Naive B cell (primary cell): ENCODE data around the gene METTL2B. TPM values are rescaled to one million over a fixed set of nuclear protein-coding genes. Genes with fewer than 3 reads are reported as not detected.
"Not testable (repeated sequence)": the region's sequence is repeated elsewhere in the genome, so short reads cannot be mapped to it uniquely, and the experiment has no call there.

Experiments used
- ATAC-seq, 2 donors: fragments of 150-1000 bp; cut with Tn5 transposase; 2 replicates each; pipeline ENCODE4 v1.10.0; 2021; ENCODE audit warnings: low read depth in 2 of 2, mild to moderate bottlenecking in 2 of 2, moderate library complexity in 2 of 2
- DNase-seq: peaks from one replicate; pipeline ENCODE4 v3.0.0; 2022
- H3K27ac Mint-ChIP-seq, 6 donors: one replicate each; pipeline ENCODE4 v1.8.0; 2020 to 2022; ENCODE audit warnings: mild to moderate bottlenecking in 6 of 6, mixed read lengths in 6 of 6, moderate library complexity in 5 of 6, inconsistent platforms in 2 of 6
- H3K27me3 Mint-ChIP-seq, 3 donors: one replicate each; pipeline ENCODE4 v1.8.0; 2021 to 2022; ENCODE audit warnings: mixed read lengths in 3 of 3, mild to moderate bottlenecking in 1 of 3
- H3K36me3 Mint-ChIP-seq, 2 donors: one replicate each; pipeline ENCODE4 v1.8.0; 2020 to 2022; ENCODE audit warnings: mixed read lengths in 2 of 2, inconsistent platforms in 1 of 2, mild to moderate bottlenecking in 1 of 2
- H3K4me1 Mint-ChIP-seq, 3 donors: one replicate each; pipeline ENCODE4 v1.8.0; 2020 to 2022; ENCODE audit warnings: mixed read lengths in 3 of 3, inconsistent platforms in 1 of 3, mild to moderate bottlenecking in 1 of 3, moderate library complexity in 1 of 3
- H3K4me3 Mint-ChIP-seq, 8 donors: one replicate each; pipeline ENCODE4 v1.8.0; 2020 to 2022; ENCODE audit warnings: mild to moderate bottlenecking in 8 of 8, mixed read lengths in 8 of 8, moderate library complexity in 8 of 8, inconsistent platforms in 2 of 8
- H3K9me3 Mint-ChIP-seq, 7 donors: one replicate each; pipeline ENCODE4 v1.8.0; 2020 to 2022; ENCODE audit warnings: mixed read lengths in 7 of 7, mild to moderate bottlenecking in 5 of 7, inconsistent platforms in 2 of 7, moderate library complexity in 1 of 7
- polyA plus RNA-seq, 6 donors: library from polyadenylated mRNA; unstranded; fragments of 300-500 nt; fragmentation: Illumina TruSeq; gene quantifications; one replicate each; pipeline ENCODE4 v1.2.3, GENCODE V29; 2021; ENCODE audit warnings: low read depth in 6 of 6

METTL2B gene
- polyA plus RNA-seq, 6 donors from 2014 or later: 7.8 to 25.4 (median 13.2) TPM

DNA sequence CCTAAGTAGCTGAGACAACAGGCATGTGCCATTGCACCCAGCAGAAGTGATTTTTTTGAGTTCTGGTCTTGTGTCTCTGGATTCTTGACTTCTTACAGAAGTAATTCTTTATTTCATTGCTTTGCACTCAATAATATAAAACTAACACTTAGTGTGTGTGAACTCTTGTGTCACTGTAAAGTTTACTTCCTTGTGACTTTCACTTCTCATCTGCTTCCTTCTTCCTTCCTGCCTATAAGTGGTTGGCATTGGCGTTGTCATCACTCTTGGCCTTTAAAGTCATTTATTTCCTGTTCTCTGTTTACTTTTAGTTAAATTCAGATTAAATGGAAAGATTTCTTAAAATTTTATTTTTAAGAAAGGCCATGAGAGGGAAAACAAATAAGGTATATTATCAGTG, 66.8 kb downstream of the METTL2B start:
- ATAC-seq: peak; percentile 50 to 64
- not testable (repeated sequence) for H3K9me3 Mint-ChIP-seq, DNase-seq, H3K36me3 Mint-ChIP-seq, H3K27me3 Mint-ChIP-seq
- Mint-ChIP-seq H3K4me3 (peak overlapping the region in 2 of 8 donors; percentile 12 to 20), H3K27ac (peak overlapping the region in 1 of 6 donors; percentile 19), H3K4me1 (peaks cover 4 to 32% (median 17%) of the 10 kb centered on the region in 3 donors)

DNA sequence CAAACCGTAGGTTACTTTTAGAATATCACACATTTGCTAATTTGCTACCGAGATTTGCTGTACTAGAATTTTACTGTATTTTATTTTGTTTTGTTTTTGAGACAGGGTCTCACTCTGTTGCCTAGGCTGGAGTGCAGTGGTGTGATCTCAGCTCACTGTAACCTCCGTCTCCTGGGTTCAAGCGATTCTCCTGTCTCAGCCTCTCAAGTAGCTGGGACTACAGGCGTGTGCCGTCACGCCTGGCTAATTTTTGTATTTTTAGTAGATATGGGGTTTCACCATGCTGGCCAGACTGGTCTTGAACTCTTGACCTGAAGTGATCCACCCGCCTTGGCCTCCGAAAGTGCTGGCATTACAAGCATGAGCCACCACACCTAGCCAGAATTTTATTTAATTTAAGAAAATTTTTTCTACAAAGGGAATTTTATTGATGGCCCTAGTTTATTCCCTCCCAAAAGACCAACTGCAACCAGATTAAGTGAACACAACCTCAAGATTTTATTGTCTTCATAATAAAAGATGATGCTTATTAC, 69.8 kb downstream of the METTL2B start:
- not testable (repeated sequence) for H3K36me3 Mint-ChIP-seq, H3K27me3 Mint-ChIP-seq, DNase-seq, H3K9me3 Mint-ChIP-seq, H3K4me3 Mint-ChIP-seq, ATAC-seq
- Mint-ChIP-seq H3K27ac (peak overlapping the region in 1 of 6 donors; percentile 77), H3K4me1 (peaks cover 4 to 37% (median 6%) of the 10 kb centered on the region in 3 donors)

DNA sequence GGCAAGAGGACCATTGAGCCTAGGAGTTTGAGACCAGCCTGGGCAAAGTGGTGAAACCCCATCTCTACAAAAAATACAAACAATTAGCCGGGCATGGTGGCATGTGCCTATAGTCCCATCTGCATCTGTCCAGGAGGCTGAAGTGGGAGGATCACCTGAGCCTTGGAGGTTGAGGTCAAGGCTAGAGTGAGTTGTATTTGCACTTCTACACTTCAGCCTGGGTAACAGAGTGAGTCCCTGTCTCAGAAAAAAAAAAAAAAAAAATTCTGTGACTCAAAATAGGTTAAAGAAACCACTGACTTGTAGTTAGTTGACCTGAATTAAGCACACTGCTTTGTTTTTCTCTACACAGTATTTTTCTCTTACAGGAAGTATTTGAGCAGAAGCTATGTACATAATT, 74.4 kb downstream of the METTL2B start:
- H3K9me3 Mint-ChIP-seq: no peaks in the 10 kb centered on the region
- peak overlapping the region in 1 of 6 donors; percentile 35 for H3K27ac Mint-ChIP-seq

DNA sequence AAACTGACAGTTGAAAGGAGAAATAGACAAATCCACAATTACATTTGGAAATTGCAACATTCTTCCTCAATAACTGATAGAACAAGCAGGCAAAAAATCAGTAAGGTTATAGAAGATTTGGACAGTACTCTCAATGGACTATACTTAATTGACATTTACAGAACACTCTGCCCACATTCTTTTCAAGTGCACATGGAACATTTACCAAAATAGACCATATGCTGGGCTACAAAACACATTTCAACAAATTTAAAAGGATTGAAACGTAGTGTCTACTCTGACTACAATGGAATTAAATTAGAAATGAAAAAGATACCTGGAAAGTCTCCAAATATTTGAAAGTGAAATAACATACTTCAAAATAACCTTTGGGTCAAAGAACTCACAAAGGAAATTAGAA, 77.8 kb downstream of the METTL2B start:
- H3K9me3 Mint-ChIP-seq, H3K27me3 Mint-ChIP-seq, H3K36me3 Mint-ChIP-seq, ATAC-seq, H3K27ac Mint-ChIP-seq, DNase-seq, H3K4me3 Mint-ChIP-seq: not testable (repeated sequence)
- H3K4me1 Mint-ChIP-seq: peaks cover 0 to 17% (median 4%) of the 10 kb centered on the region in 3 donors

More for the DNA sequence above, 74.4 kb downstream of the METTL2B start:
- no peak for DNase-seq
- no peak for ATAC-seq
- H3K27me3 Mint-ChIP-seq: no peaks in the 10 kb centered on the region
- H3K4me3 Mint-ChIP-seq: no peak overlapping the region
- H3K4me1 Mint-ChIP-seq: peaks cover 0 to 25% (median 4%) of the 10 kb centered on the region in 3 donors
- H3K36me3 Mint-ChIP-seq: peaks cover 0 to 4% of the 10 kb centered on the region in 2 donors

Other genes with a start within 250 kb of the METTL2B start
- gene LEP, start 235.5 kb upstream of the METTL2B start, polyA plus RNA-seq: not detected
- 10 to 100 TPM in 1 of 6 donors, 1 to 10 TPM in 4, under 1 TPM in 1; 0.03 to 10.2 (median 5.5) TPM for gene RBM28, start 132.8 kb upstream of the METTL2B start, polyA plus RNA-seq
- gene PRRT4, start 115.1 kb upstream of the METTL2B start, polyA plus RNA-seq: not detected
- 10 to 100 TPM; 24.6 to 39.6 (median 26.8) TPM for gene IMPDH1, start 66.8 kb upstream of the METTL2B start, polyA plus RNA-seq
- 10 to 100 TPM; 11.2 to 20.3 (median 13.1) TPM for gene HILPDA, start 20.9 kb upstream of the METTL2B start, polyA plus RNA-seq
- gene GARIN1A, start 195.5 kb downstream of the METTL2B start, polyA plus RNA-seq: under 1 TPM in 2 of 6 donors, not detected in 4; 0.05 to 0.08 TPM